ENCODE results near the gene LIMS2. TPM values are rescaled to one million over a fixed set of nuclear protein-coding genes. Genes with fewer than 3 reads are reported as not detected.

The LIMS2 gene
- total RNA-seq, 2 donors from 2014 or later: 9.6 to 21.4 TPM

- intact Hi-C loops (cut with DNase I): no loop called here
- TF ChIP-seq POLR2A (IDR thresholded peaks at IDR 0.05) (no peak), CTCF (IDR thresholded peaks at IDR 0.05) (no peak)
- ATAC-seq (no peak), DNase-seq (peak in 1 of 4 donors; percentile 2)
- H3K27ac ChIP-seq: no peak overlapping the region
- H3K4me3 ChIP-seq: no peak overlapping the region
- no peaks in the 10 kb centered on the region for H3K4me1 ChIP-seq
- no peaks in the 10 kb centered on the region for H3K9me3 ChIP-seq
- 78 to 81% methylated on average over 8 of the region's 8 CpGs for WGBS, 2 donors
- no peaks in the 10 kb centered on the region for H3K36me3 ChIP-seq (replicated peaks in 1 of 2; ENCODE audit: insufficient read depth in 1 of 2, low read depth in 2 of 2)
- H3K27me3 ChIP-seq: no peaks in the 10 kb centered on the region
Observed at GRCh38 chr2:127604986-127605385, 70.3 kb downstream of the LIMS2 start.

GRCh38 chr2:127599211-127599610 lies 76.1 kb downstream of the LIMS2 start:
- no peak for TF ChIP-seq CTCF (IDR thresholded peaks at IDR 0.05)
- no peak for TF ChIP-seq POLR2A (IDR thresholded peaks at IDR 0.05)
- H3K4me1 ChIP-seq: no peaks in the 10 kb centered on the region
- 58 to 59% methylated on average over 3 of the region's 3 CpGs for WGBS, 2 donors
- H3K27me3 ChIP-seq: no peaks in the 10 kb centered on the region
- no peak overlapping the region for H3K4me3 ChIP-seq
- intact Hi-C loops (cut with DNase I): no loop called here
- DNase-seq (no peak), ATAC-seq (no peak)
- no peaks in the 10 kb centered on the region for H3K36me3 ChIP-seq (replicated peaks in 1 of 2; ENCODE audit: insufficient read depth in 1 of 2, low read depth in 2 of 2)
- no peaks in the 10 kb centered on the region for H3K9me3 ChIP-seq
- H3K27ac ChIP-seq: no peak overlapping the region

GRCh38 chr2:127598711-127599110 lies 76.6 kb downstream of the LIMS2 start:
- intact Hi-C loops (cut with DNase I): no loop called here
- WGBS, 2 donors: 86 to 88% methylated on average over 3 of the region's 3 CpGs
- Histone ChIP-seq H3K27me3 (no peaks in the 10 kb centered on the region), H3K9me3 (no peaks in the 10 kb centered on the region), H3K36me3 (replicated peaks in 1 of 2; ENCODE audit: insufficient read depth in 1 of 2, low read depth in 2 of 2) (no peaks in the 10 kb centered on the region), H3K4me1 (no peaks in the 10 kb centered on the region), H3K27ac (no peak overlapping the region), H3K4me3 (no peak overlapping the region)
- ATAC-seq: no peak
- TF ChIP-seq CTCF (IDR thresholded peaks at IDR 0.05) (no peak), POLR2A (IDR thresholded peaks at IDR 0.05) (no peak)
- no peak for DNase-seq

GRCh38 chr2:127597984-127598380 lies 77.3 kb downstream of the LIMS2 start:
- ATAC-seq: no peak
- H3K4me1 ChIP-seq: no peaks in the 10 kb centered on the region
- H3K27me3 ChIP-seq: no peaks in the 10 kb centered on the region
- intact Hi-C loops (cut with DNase I): no loop called here
- H3K27ac ChIP-seq: no peak overlapping the region
- TF ChIP-seq CTCF (IDR thresholded peaks at IDR 0.05) (no peak), POLR2A (IDR thresholded peaks at IDR 0.05) (no peak)
- H3K36me3 ChIP-seq (replicated peaks in 1 of 2; ENCODE audit: insufficient read depth in 1 of 2, low read depth in 2 of 2): no peaks in the 10 kb centered on the region
- 62 to 84% methylated on average over 4 of the region's 4 CpGs for WGBS, 2 donors
- no peaks in the 10 kb centered on the region for H3K9me3 ChIP-seq
- no peak overlapping the region for H3K4me3 ChIP-seq
- no peak for DNase-seq

Measured in body of pancreas (tissue), 4 donors.